Stromal cell of bone marrow (primary cell): ENCODE measurements around the gene ACSL6.

Experiments used
- DNase-seq: peaks from one replicate; pipeline ENCODE4 v3.0.0-alpha.2; 2012; ENCODE audit warnings: low read depth

ACSL6 gene

DNA sequence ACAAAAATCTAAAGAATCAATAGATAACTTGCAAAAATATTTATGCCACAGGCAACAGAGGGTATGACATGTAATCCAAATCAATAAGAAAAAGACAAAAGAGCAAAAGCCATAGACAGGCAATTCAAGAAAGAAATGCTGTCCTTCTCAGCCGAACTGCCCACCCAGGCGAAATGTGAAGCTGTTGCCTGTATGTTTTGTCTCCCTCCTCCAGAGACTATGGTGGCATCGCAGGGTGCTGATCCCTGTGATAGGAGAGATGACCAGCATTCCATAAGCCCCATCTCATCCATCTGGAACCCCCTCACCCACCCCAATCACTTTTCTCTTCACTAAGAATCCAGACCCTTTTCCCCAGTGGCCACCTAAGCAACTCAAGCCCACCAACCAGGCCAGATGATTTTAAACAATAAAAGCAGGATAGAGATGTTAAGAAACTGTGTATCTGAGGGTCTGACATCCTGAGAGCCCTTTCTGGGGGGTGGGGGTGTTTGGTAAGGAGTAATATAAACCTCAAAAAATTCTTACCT is 5.3 kb upstream of the ACSL6 start:
- no peak for DNase-seq

DNA sequence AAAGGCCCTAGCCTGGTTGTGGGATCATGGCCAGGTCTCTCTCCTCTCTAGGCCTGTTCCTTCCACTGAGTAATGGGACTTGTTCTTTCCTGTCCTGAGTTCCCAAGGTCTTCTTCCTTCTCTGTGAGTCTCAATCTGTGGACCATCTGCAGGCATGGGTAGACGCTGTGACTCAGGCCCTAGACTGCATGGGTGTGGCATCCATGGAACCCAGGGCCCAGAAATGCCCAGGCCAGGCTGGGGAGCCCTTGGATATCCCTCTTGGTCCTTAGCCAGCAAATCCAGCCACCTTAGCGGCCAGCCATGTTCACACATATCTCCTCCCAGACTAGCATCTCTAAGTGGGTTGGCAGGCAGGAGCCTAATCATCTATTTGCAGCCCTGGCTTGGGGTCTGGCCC is 2.3 kb upstream of the ACSL6 start:
- no peak for DNase-seq

DNA sequence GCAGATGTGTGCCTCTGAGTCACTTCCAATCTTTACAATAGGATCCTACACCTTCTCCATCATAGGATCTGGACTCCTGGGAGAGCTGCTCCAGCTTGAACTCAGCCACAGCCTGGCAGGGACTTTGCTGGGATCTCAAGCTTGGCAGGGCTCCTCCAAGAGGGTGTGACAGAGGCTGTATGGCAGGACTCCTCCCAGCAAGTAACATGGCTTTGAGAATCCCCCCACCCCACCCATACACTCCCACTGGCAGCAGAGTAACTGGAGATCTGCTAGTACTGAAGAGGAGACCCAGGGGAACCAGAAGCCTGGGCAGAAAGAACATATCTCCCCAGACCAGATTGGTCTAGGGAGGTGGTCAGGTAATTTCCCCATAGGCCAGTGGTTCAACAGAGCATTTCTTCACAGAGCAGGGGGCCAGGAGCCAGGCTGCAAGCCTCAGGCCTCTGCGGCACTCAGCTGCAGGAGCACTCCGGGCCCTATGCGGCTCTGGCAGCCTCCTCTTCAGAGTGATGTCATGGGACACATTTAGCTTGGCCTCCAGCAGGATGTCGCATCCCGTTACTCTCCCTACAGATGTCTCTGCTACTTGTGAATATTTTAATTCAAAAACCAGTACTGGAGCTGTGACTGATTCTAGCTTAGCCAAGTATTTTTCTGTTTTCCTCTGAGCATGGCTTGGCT is 1.7 kb upstream of the ACSL6 start:
- no peak for DNase-seq

DNA sequence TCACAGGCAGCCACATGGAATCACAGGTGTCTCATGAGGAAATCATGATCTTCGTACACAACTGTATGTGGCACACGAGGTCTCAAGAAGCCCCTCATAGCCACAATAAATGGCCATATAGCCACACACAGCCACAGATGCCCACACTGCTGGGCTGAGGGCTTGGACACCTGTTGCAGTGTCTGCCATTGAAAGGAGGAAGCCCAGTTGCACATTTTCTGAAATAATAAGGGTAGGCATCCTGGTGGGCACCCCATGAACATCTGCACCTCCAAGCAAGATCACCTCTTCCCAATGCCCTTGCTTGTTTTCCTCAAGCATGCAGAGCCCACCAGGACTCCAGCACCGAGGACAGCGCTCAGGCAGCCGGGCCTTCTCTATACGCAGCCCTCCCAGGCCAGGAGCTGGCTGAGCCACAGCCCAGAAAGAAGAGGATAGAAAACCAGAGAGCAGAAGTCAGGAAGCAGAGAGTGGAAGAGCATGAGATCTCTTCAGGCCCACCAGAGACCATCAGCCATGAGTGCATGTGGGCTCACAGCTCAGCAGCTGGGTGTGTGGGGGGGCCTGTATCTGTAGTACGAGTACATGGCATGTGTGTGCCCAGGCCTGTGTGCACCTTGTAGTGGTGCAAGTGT is 1.0 kb upstream of the ACSL6 start:
- DNase-seq, result peak; percentile 30

DNA sequence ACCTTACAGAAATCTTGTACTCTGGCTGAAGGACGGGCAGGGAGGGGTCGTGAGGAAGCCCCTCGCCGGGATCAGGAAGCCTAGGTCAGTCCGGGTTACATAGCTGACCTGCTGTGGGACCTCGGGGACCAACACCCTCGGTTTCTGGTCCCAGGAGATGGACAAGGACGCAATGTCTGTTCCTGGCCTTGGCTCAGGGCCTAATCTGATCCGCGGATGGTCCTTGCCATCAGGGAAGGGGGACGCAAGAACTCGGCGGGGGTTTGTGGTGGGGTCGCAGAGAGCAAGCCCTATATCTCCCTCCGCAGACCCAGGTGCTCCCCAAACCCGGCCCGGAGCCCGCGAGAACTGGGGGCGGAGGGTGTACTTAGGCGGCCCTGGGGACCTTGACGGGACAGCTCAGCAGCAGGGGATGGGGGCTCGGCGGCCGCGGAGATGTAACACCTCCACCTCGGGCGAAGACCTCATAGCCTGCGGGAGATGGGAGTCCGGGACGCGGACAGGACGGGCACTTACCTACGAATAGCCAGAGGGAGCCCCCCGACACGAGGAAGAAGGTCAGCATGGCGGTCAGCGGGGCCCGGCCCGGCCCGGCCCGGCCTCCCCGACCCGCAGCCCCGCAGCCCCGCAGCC is 353 bp downstream of the ACSL6 start:
- DNase-seq, result no peak

DNA sequence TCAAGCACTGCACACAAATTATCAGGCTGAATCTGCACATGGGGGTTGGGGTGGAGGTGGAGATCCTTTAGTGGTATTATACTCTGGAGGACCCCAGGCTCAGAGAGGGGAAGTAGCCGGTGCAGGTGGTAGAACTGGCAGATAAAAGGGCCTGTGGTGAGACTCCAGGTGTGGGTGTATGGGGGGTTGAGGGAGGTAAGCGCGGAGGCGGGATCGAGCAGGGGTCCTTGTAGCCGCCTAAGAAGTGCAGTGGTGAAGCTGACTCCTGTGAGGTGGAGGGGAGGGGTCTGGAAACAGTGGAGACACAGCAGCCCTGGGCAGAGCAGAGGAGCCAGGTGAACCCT is 841 bp downstream of the ACSL6 start:
- no peak for DNase-seq

DNA sequence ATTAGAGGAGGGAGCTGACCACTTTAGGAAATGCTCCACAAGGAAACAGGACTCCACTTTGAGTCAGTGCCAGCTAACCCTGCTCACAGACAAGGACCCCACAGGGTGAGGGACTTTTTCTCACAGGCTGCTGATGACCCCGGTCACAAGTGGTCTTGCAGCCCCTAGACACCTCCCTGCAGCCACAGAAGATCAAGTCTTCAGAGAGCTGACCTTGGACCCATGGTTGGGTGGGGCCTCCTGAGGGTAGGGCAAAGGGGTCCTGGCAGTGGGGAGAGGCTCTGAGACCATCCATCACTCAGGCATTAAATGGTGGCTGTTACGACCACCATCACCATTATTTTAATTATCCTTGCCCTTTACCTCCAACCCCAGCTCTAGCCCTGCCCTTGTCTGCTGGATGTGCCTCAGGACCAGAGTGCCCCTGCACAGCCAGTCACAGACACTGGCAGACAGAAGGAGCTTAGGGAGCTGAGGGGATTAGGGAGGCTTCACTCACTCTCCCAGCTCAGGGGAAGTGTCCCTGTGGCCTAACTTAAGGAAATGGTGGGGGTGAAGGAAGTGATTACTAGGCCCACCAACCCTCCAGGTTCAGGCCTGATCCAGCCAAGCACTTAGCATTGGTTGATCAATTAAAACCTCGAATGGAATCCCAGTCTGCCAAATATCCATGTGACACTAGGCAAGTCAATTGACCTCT is 1.6 kb downstream of the ACSL6 start:
- DNase-seq, result no peak

DNA sequence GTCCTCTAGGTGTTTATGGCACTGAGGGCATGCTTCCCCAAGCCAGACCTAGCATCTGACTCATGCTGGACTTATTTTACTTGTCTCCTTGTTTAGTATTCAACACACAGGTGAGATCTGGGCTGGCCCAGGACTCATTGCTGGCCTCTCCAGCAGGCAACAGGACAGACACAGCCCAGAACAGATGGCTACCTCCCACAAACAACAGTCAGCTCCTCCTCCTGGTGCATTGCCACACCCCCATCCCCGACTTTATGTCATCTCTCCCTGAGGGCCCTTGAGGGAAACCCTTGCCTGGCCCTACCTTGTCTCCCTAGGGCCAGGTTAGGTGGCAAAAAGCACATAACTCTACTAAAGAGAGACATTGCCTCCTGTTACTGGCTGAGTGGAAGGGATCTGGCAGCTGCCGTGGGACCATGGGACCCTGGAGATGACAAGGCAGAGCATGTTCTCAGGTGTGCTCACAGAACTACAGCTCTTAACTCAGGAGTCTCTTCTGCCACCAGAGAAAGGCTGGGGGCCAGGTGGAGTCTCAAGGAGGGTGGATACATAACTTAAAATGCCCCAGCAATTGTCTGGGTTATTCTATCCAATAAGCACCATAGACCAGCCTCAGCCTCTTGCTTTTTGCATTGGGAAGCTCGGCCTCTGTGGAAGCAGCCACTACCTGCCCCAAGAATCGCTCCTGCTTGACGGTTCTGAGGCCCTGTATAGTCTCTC is 2.3 kb downstream of the ACSL6 start:
- no peak for DNase-seq

DNA sequence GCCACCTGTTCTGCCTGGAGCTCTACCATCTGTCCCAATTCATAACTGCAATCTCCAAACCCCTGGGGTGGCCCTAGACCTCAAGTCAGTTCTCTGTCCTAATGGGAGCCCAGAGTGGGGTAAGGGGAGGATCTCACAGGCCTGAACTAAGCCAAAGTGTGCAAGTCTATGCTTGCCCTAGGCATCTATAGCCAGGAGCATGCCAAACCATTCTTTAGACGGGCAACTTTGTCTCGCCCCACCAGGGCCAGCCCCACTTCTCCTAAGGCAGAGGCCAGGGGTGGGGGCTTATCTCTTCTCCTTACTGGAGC is 3.3 kb downstream of the ACSL6 start:
- DNase-seq, result no peak

DNA sequence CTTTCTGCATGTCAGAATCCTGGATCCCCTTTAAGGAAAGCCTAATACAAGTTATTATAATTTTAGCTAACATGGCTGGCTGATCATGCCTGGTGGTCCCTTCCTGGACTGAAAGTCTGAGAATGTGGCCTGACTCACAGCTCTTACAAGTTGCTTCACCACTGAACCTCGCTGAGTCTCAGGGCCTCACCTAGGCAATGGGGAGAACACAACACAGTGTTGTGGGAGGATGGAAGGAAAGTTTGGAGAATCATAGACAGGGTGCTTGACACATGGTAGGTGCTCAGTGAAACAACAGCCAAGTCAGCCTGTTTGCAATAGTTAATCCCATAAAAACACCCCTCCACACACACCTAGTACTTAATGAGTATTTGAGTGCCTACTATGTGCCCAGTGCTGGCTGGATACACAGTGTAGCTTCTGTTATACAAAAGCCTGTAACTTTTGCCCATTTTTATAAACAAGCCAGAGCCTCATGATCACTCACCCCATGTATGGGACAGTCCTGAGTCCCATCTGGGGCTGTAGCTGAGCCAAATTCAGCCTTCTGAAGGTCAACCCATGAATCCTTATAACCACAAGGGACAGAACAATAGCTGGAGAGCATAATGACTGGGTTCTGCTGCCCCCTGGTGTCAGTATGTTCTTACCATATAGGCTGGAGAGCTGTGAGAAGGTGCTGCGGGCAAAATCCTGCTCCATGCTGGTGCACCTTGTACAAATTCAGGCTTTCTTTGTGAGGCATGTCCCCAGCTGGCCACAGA is 3.9 kb downstream of the ACSL6 start:
- DNase-seq, result peak; percentile 62

DNA sequence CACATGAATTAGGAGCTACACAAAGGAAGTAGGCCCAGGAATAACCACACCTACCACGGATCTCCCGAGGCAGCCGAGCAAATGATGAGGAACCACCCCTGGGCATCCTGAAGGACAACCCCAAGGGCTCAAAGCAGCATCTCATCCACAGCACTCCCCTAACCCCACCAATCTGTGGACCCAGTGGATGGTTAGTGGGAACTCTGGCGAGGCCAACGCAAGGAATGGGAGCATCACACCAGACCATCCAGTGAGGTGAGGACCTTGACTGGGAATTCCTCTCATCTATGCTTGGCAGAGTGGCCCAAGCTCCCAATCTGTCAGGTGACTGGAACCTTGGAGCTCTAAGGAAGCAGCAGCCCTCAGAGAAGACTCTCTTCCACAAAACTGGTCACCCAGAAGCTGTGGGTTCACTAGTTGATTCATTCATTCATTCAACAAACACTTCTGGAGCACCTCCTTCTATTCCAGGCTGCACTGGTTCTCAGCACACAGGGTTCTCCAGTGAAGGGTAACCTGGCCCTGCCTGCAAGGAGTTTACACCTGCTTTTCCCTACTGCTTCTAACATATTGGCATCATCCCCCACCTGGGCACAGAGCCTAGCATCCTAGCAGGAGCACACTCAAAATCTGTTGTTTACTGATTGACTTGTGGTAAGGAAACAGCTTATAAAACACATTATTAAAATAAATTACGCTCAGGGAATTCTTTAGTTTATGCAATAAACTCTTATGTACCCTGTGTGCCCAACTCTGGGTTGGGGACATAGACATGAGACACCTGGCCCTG is 4.9 kb downstream of the ACSL6 start:
- no peak for DNase-seq

DNA sequence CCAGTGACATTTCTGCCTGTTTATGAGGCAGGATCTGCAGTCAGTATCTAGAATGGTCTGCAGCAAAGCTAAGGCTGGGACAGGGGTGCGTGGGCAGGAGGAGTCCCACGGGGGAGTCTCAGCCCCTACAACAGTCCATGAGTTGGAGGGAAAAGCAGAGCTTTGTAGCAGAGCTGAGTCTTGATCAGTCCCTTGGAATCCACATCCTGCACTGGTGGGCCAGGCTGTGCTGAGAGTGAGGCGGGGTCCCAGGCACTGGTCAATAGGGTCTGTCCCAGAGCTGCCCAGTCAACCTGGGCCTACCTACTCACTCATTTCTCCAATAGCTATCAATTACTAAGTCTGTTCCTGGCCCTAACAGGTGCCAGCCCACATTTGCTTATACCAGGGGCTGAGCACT is 5.9 kb downstream of the ACSL6 start:
- no peak for DNase-seq

DNA sequence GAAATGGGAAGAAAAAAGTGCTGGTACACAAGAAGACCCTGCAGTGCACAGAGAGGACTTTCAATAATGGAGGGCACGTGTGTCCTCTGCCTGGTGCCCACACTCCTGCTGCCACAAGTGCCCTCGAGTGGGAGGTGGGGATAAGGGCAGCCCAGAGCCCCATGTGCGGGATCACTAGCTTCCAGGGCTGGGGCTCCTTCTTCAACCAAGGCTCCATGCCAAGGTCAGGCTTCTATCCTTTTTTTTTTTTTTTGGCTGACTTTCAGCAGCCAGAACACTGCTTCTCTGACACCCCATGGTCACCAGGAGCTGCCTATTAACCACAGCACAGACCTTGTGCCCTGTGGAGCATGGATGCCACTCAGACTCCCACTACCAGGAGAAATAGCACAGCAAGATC is 7.5 kb downstream of the ACSL6 start:
- DNase-seq, result no peak

DNA sequence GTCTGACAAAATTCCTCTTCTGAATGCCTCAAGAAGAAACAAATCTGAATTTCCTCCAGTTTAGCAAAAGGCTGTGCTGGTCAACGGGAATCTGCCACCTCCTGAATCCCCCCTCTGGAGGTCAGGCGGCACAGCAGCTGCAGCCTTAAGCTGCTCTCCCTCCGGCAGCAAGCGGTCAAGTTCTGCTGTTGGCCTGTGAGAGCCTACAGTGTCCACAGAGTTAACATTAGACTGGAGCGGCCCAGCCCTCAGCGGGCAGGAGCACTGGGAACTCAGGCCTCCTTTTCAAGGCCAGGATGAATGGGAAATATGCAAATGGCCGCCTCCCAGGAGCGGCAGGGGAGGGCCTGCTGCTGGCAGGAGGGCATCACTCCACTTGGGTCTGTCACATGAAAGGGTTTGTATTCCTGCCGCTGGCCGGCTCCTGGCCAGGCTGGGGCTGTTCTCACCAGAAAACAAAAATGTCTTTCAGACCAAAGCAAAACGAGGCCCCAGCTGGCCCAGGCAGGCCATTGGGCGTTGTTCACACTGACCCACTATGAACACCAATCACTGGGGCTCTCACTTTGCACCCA is 8.2 kb downstream of the ACSL6 start:
- no peak for DNase-seq

DNA sequence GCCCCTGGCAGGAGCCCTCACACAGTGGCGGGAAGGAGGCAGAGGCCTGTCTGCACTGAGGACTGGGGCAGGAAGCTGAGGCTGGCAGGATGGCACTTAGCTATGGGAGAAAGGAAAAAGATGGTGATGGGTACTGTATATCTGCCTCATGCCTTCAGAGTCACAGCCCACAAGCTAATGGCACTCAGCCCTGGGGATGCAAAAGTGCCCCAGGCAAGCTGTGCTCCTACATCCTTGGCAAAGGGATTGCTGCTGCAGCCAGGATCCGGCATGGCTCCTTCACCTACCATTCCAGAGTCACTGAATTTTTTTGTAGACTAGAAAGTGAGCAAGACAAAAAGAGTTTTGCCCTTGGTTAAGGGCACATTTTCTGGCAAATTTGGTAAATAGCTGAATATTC is 8.7 kb downstream of the ACSL6 start:
- no peak for DNase-seq

DNA sequence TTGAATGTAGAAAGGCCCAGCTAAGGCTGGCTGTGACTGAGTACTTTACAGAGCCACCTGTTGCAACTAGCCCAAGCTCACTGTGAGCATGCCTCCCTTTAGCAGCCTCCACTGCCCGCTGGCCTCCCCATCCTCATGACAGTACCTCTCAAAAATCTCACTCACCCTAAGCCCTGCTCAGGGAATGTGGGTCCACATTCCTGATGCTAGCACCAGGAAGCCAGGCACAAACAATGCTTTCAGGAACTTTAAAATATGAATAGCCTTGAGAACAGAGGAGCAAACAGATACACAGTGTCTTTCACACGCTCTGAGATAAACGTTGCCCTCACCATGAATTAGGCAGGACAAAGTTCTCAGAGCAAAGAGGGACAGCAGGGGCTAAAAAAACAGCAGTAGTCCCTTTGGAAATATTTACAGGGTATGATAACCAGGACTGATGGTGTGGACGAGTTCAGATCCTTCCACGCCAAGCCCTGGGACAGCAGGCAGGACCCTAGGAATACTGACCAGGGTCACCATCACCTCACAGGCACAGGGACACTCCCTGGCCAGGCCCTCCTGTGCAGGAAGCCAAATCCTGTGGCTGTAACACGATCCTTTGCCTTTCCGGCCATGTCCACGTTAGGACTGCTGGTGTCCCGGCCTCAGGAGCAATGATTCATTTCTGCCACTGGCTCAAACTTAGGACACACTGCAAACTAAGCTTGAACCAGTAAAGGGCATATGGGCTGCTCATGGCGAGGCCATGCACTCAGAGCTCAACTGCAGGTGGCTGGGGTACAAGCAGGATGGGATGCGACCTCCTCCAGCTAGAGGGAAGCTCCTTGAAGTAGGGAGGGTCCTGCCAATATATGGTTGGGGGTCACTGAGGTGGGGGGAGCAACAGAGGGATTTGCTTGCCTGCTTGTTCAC is 9.6 kb downstream of the ACSL6 start:
- no peak for DNase-seq

DNA sequence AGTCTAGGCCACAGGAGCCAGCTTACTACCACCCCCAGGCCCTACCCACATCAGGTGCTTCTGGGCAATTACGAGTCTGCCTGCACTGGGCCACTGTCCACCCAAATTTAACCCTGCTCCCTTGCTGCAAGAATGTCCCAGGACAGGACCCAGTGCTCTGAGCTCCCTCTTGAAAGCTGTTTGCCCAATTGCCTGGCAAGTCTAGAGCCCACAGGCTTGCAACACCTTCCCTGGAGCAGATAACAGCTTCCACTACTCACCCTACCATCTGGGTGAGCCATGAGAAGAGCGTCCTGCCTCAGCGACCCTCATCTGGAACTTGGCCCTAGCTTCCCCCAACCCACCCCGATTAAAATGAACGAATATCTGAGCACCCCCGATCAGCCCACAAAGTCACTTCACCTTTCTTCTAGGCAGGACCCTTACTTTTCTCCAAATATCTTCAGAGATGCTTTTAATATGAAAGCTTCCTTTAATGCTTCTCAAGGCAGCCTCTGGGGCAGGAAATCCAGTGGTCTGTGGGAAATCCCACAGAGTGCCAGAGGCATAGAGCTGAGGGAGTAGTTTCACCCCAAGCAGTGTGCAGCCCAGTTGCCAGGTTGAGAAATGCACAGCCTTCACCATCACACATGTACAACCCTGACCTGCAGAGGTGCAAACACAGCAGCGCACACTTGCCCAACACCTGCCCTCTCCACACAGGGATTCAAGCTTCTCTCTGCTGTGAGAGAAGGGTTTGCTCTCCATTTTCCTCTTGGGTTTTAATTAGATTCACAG is 10.6 kb downstream of the ACSL6 start:
- DNase-seq, result no peak

DNA sequence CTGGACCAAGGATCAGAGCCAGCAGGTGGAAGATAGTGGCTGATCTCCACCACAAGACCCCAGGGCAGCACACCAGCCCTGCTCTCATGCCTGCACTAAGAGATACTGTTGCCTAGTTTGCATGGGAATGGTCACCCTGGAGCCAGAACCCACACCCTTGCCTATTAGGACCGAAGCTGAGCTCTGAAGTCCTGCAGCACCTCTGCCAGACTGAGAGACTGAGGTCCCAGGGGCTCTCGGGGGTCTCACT is 11.3 kb downstream of the ACSL6 start:
- no peak for DNase-seq
